SU-DHL-6 (cell line): ENCODE results near the gene FDXR.

Experiments used
- CTCF ChIP-seq: fragments of 200-600 bp; sonication (generic); IDR thresholded peaks from one replicate; pipeline ENCODE4 v1.5.1; 2017; ENCODE audit warnings: antibody characterized with exemption, mild to moderate bottlenecking, low read length, moderate library complexity; ENCODE audit not compliant: insufficient read depth, poor library complexity, severe bottlenecking
- EZH2phosphoT487 ChIP-seq: fragments of 200-600 bp; sonication (generic), shearing (Covaris generic); conservative IDR thresholded peaks from 2 replicates; pipeline ENCODE4 v1.6.1; 2018; ENCODE audit warnings: mild to moderate bottlenecking, antibody characterized with exemption, low read length, moderate library complexity, mixed read lengths

GRCh38 chr17:74866198-74866835 is 6.5 kb downstream of the FDXR start:
- TF ChIP-seq CTCF (no peak), EZH2phosphoT487 (no peak)
